HCT116 (cell line): Measurements from ENCODE around the gene TAF4. TPM values are rescaled to one million over a fixed set of nuclear protein-coding genes. Genes with fewer than 3 reads are reported as not detected.

Experiments used
- ATAC-seq: fragments of 200-7000 bp; cut with Tn5 transposase; 2 replicates; pipeline ENCODE4 v1.9.1; 2020; ENCODE audit warnings: mild to moderate bottlenecking, moderate library complexity
- BruUV-seq: library from RNA; stranded (reverse); fragments of 400-500 nt; replicated peaks from 2 replicates; lab custom pipeline; 2021; lab: Mats Ljungman, UMichigan
- CTCF ChIA-PET: fragments of 300-600 bp; sonication (Branson Sonifier 250); formaldehyde crosslinking; loops from one replicate; lab custom pipeline; 2021; ENCODE audit warnings: antibody characterized with exemption; lab: Charles Lee
- POLR2A ChIA-PET: fragments of 300-600, 350-600 bp; sonication (Branson Sonifier 250); formaldehyde crosslinking; loops from one replicate; lab custom pipeline; 2021; ENCODE audit warnings: antibody characterized with exemption; lab: Charles Lee
- RAD21 ChIA-PET, 2 experiments: fragments of 300-600 bp; sonication (Branson Sonifier 250); formaldehyde crosslinking; loops; one replicate each; lab custom pipeline; 2023; ENCODE audit warnings: low total read pairs in 2 of 2; ENCODE audit not compliant: uncharacterized antibody in 2 of 2, unreplicated experiment in 2 of 2, low non-redundant PET in 1 of 2; lab: Charles Lee
- DNase-seq: peaks from one replicate; pipeline ENCODE4 v3.0.0-alpha.2; 2010; ENCODE audit warnings: low read depth, low spot score
- H2AFZ ChIP-seq: fragments of 200-600 bp; shearing (Covaris generic), sonication (generic); 2 replicates; pipeline ENCODE4 v1.6.1; 2017; ENCODE audit warnings: low read depth, mixed run types, mixed read lengths, antibody characterized with exemption, low read length; ENCODE audit not compliant: poor library complexity, severe bottlenecking
- H3K27ac ChIP-seq: 2 replicates; pipeline ENCODE4 v1.5.1; 2012; ENCODE audit warnings: low read depth, low read length
- H3K27me3 ChIP-seq: fragments of 200-600 bp; sonication (generic); 2 replicates; pipeline ENCODE4 v1.6.1; 2016; ENCODE audit warnings: mixed run types, low read length, mixed read lengths; ENCODE audit not compliant: insufficient read depth
- H3K36me3 ChIP-seq, 2 experiments: fragments of 200-500 bp in 1 of 2; fragments of 200-600 bp in 1 of 2; sonication (Bioruptor generic) in 1 of 2; sonication (generic) in 1 of 2; 2 replicates each; pipeline versions ENCODE4 v1.5.1 to v1.6.1; 2014 to 2016; ENCODE audit warnings: low read length in 2 of 2, inconsistent platforms in 1 of 2, mixed read lengths in 1 of 2, mixed run types in 1 of 2; ENCODE audit not compliant: insufficient read depth in 2 of 2, control insufficient read depth in 1 of 2
- H3K4me1 ChIP-seq, 2 experiments: fragments of 200-600 bp in 1 of 2; sonication (generic) in 1 of 2; 2 replicates each; pipeline versions ENCODE4 v1.5.1 to v1.6.1; 2012 to 2017; ENCODE audit warnings: low read length in 2 of 2, inconsistent platforms in 1 of 2, mild to moderate bottlenecking in 1 of 2, mixed read lengths in 1 of 2, mixed run types in 1 of 2, moderate library complexity in 1 of 2; ENCODE audit not compliant: insufficient read depth in 2 of 2, control insufficient read depth in 1 of 2
- H3K4me2 ChIP-seq: fragments of 200-600 bp; sonication (generic); 2 replicates; pipeline ENCODE4 v1.6.1; 2017; ENCODE audit warnings: mixed run types, low read length, mixed read lengths
- H3K4me3 ChIP-seq, 2 experiments: fragments of 200-600 bp in 1 of 2; sonication (generic) in 1 of 2; replicated peaks in 1 of 2; 2 replicates each; pipeline ENCODE4 v1.5.1; 2011 to 2016; ENCODE audit warnings: low read length in 2 of 2, control low read depth in 1 of 2, low read depth in 1 of 2, mild to moderate bottlenecking in 1 of 2, mixed read lengths in 1 of 2, mixed run types in 1 of 2
- H3K79me2 ChIP-seq: fragments of 200-600 bp; sonication (generic); 2 replicates; pipeline ENCODE4 v1.6.1; 2017; ENCODE audit warnings: mild to moderate bottlenecking, mixed run types, low read length, moderate library complexity, mixed read lengths; ENCODE audit not compliant: insufficient read depth
- H3K9ac ChIP-seq: fragments of 200-600 bp; sonication (generic); 2 replicates; pipeline ENCODE4 v1.6.1; 2016; ENCODE audit warnings: low read length, mixed read lengths
- H3K9me2 ChIP-seq: fragments of 200-600 bp; sonication (generic), shearing (Covaris generic); 2 replicates; pipeline ENCODE4 v1.6.1; 2017; ENCODE audit warnings: mixed run types, mild to moderate bottlenecking, moderate library complexity; ENCODE audit not compliant: insufficient read depth
- H3K9me3 ChIP-seq, 2 experiments: fragments of 200-500 bp in 1 of 2; fragments of 200-600 bp in 1 of 2; sonication (Bioruptor generic) in 1 of 2; sonication (generic) in 1 of 2; 2 replicates each; pipeline ENCODE4 v1.6.1; 2014 to 2017; ENCODE audit warnings: low read length in 2 of 2, mixed read lengths in 2 of 2, inconsistent platforms in 1 of 2, low read depth in 1 of 2, mild to moderate bottlenecking in 1 of 2, mixed run types in 1 of 2, moderate library complexity in 1 of 2; ENCODE audit not compliant: control insufficient read depth in 1 of 2, insufficient read depth in 1 of 2
- H4K20me1 ChIP-seq: fragments of 200-600 bp; sonication (generic), shearing (Covaris generic); 2 replicates; pipeline ENCODE4 v1.6.1; 2017; ENCODE audit warnings: mixed run types, mild to moderate bottlenecking, moderate library complexity; ENCODE audit not compliant: insufficient read depth
- CBX3 ChIP-seq: IDR thresholded peaks from 2 replicates; pipeline ENCODE4 v1.6.1; 2012; ENCODE audit warnings: low read depth
- CTCF ChIP-seq, 3 experiments: fragments of 200-600 bp in 1 of 3; sonication (generic) in 1 of 3; IDR thresholded peaks in 2 of 3; conservative IDR thresholded peaks in 1 of 3; 2 replicates each; pipeline ENCODE4 v1.5.1; 2012 to 2017; ENCODE audit warnings: low read depth in 2 of 3, low read length in 2 of 3, antibody characterized with exemption in 1 of 3, borderline replicate concordance in 1 of 3, control low read depth in 1 of 3, mild to moderate bottlenecking in 1 of 3, mixed read lengths in 1 of 3, mixed run types in 1 of 3, moderate library complexity in 1 of 3; ENCODE audit not compliant: insufficient read depth in 1 of 3
- EZH2phosphoT487 ChIP-seq: fragments of 200-600 bp; IDR thresholded peaks from 2 replicates; pipeline ENCODE4 v1.6.1; 2018; ENCODE audit warnings: antibody characterized with exemption, borderline replicate concordance
- FOSL1 ChIP-seq: IDR thresholded peaks from 2 replicates; pipeline ENCODE4 v1.6.1; 2012; ENCODE audit warnings: low read depth
- MAX ChIP-seq: IDR thresholded peaks from 2 replicates; pipeline ENCODE4 v1.6.1; 2012
- POLR2AphosphoS5 ChIP-seq: IDR thresholded peaks from 2 replicates; pipeline ENCODE4 v1.6.1; 2011; ENCODE audit warnings: mild to moderate bottlenecking, low read depth, low read length, moderate library complexity
- SIN3A ChIP-seq: IDR thresholded peaks from 2 replicates; pipeline ENCODE4 v1.6.1; 2012; ENCODE audit warnings: low read depth
- SP1 ChIP-seq: IDR thresholded peaks from 2 replicates; pipeline ENCODE4 v1.6.1; 2012; ENCODE audit warnings: low read depth
- SRF ChIP-seq: IDR thresholded peaks from 2 replicates; pipeline ENCODE4 v1.6.1; 2012; ENCODE audit warnings: low read depth
- YY1 ChIP-seq: IDR thresholded peaks from 2 replicates; pipeline ENCODE4 v1.6.1; 2011; ENCODE audit warnings: low read length, low read depth, moderate library complexity, mild to moderate bottlenecking; ENCODE audit not compliant: insufficient replicate concordance; ENCODE audit errors: extremely low read depth
- ZBTB33 ChIP-seq: IDR thresholded peaks from 2 replicates; pipeline ENCODE4 v1.6.1; 2011; ENCODE audit warnings: mild to moderate bottlenecking, low read length, moderate library complexity; ENCODE audit not compliant: insufficient replicate concordance; ENCODE audit errors: extremely low read depth
- ZFX ChIP-seq: fragments of 450-650 bp; IDR thresholded peaks from 2 replicates; pipeline ENCODE4 v1.6.1; 2017
- ZNF274 ChIP-seq: fragments of 200-500 bp; sonication (Bioruptor generic); IDR thresholded peaks from 2 replicates; pipeline ENCODE4 v1.6.1; 2014; ENCODE audit warnings: mild to moderate bottlenecking, low read depth, low read length, inconsistent platforms
- intact Hi-C: fragments of 100-400 bp; cut with micrococcal nuclease; formaldehyde crosslinking; loops from 2 replicates; pipeline ENCODE4 v1.10.0; 2022
- total RNA-seq: library from RNA; stranded (reverse); gene quantifications from one replicate; pipeline ENCODE4 v1.2.1, GENCODE V29; 2021; ENCODE audit not compliant: unreplicated experiment

The TAF4 gene
- total RNA-seq, 1 experiment from 2014 or later = 26.8 TPM

DNA sequence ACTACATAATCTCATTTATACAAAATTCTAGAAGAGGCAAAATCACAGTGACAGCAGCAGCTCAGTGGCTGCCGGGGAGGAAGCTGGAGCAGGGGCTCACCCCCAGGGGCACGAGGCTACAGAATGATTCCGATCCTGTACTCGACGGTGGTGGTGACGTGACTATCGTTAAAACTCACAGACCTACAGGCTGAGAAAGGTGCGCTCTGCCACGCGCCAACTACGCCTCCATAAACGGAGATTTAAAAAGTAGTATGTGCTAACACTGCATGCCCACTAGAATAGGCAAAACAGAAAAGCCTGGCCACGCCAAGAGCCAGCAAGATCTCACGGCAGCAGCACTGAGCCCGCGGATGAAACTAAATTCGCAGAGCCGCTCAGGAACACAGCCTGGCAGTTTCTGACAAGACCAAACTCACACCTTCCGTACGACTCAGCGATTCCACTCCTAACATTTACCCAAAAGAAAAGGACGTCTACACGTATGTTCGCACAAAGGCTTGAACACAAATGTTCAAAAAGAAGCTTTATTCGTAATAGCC lies 25.2 kb downstream of the TAF4 start:
- POLR2A ChIA-PET = no interaction called here

DNA sequence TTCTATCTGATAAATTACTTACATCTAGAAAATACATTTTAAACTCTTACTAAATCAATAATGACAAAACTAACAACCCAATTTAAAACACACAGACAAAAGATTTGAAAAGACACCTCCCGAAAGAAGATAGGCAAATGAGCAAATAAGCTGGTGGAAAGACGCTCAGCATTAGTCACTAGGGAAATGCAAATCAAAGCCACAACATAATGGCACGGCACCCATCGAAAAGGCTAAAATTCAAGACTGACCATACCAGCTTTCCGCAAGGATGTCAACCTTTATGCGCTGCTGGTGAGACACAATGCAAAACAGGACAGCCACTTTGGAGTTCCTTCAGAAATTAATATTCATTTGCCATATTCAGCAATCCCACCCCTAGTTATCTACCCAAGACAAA lies 25.9 kb downstream of the TAF4 start:
- H3K79me2 ChIP-seq = peaks cover 93% of the 10 kb centered on the region
- no peaks in the 10 kb centered on the region for H3K9me3 ChIP-seq
- no peak overlapping the region for H3K27ac ChIP-seq
- H3K9ac ChIP-seq = no peak overlapping the region
- no peak for TF ChIP-seq SIN3A
- no peak for TF ChIP-seq ZBTB33
- TF ChIP-seq CTCF (IDR thresholded peaks at IDR 0.05 in 2 of 3, conservative IDR thresholded peaks at IDR 0.05 in 1 of 3; ENCODE audit: borderline replicate concordance in 1 of 3, insufficient read depth in 1 of 3, low read depth in 2 of 3, low read length in 2 of 3) = no peak
- TF ChIP-seq MAX = no peak
- no peak for TF ChIP-seq ZNF274
- no peak for TF ChIP-seq EZH2phosphoT487
- TF ChIP-seq POLR2AphosphoS5 = no peak
- no peak for TF ChIP-seq SP1
- TF ChIP-seq YY1 = no peak
- no peak for TF ChIP-seq ZFX
- TF ChIP-seq CBX3 = no peak
- no peak for TF ChIP-seq FOSL1
- no peak overlapping the region for H2AFZ ChIP-seq
- H3K9me2 ChIP-seq = no peaks in the 10 kb centered on the region
- no peaks in the 10 kb centered on the region for H3K4me1 ChIP-seq
- H3K4me3 ChIP-seq = no peak overlapping the region
- no peaks in the 10 kb centered on the region for H4K20me1 ChIP-seq
- H3K27me3 ChIP-seq = no peaks in the 10 kb centered on the region
- DNase-seq (no peak), ATAC-seq (no peak)
- no peaks in the 10 kb centered on the region; a peak in 1 of 4 replicates for H3K36me3 ChIP-seq
- ChIA-PET POLR2A (no interaction called here), RAD21 (no interaction called here), CTCF (no interaction called here)
- no TSS peak for BruUV-seq
- H3K4me2 ChIP-seq = no peak overlapping the region
- intact Hi-C loops = no loop called here

More for the DNA sequence above, 25.2 kb downstream of the TAF4 start:
- ChIA-PET CTCF (no interaction called here), RAD21 (no interaction called here)
- TF ChIP-seq SP1 = no peak
- no peak for TF ChIP-seq SRF
- TF ChIP-seq FOSL1 = no peak
- no peak for TF ChIP-seq ZNF274
- no peaks in the 10 kb centered on the region for H3K4me1 ChIP-seq
- H3K79me2 ChIP-seq = peaks cover 94% of the 10 kb centered on the region
- BruUV-seq = no TSS peak
- ATAC-seq (no peak), DNase-seq (no peak)
- H3K4me3 ChIP-seq = no peak overlapping the region
- no peak overlapping the region for H3K4me2 ChIP-seq
- no peak overlapping the region for H3K27ac ChIP-seq
- H2AFZ ChIP-seq = no peak overlapping the region
- H3K9me3 ChIP-seq = no peaks in the 10 kb centered on the region
- no peaks in the 10 kb centered on the region for H3K27me3 ChIP-seq
- H4K20me1 ChIP-seq = no peaks in the 10 kb centered on the region
- H3K9me2 ChIP-seq = no peaks in the 10 kb centered on the region
- H3K36me3 ChIP-seq = no peaks in the 10 kb centered on the region; a peak in 1 of 4 replicates
- no peak overlapping the region for H3K9ac ChIP-seq
- intact Hi-C loops = no loop called here
